Measurements from ENCODE around the gene PDK2.

The PDK2 gene

DNA sequence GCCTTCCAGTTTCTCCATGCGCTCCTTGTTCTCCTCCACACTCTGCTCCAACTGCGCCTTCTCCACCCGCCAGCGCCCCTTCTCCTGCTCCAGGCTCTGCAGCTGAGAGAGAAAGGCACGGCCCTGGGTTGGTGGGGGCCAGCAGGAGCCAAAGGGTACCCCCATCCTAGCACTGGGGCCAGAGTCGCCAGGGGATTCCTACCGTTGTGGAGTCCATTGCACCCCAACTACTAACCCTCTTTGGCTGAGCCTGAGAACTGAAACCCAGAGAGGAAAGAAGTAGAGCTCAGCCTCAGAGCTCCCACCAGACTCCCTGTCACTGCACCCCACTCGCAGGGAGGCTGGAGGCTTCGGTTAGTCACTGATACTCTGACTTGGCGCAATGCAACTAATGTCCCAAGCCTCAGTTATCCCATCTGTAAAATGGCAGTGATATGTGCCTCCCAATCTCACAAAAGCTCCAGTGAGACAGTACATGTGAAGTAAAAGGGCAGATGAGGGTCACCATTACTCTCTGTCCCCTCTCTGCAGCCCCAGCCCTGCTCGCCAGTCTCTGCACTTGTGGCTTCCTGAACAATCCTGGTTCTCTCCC is 41.0 kb downstream of the PDK2 start:
- Mint-ChIP-seq H3K4me3 (no peak overlapping the region), H3K9me3 (no peaks in the 10 kb centered on the region), H3K27me3 (peaks cover 5% of the 10 kb centered on the region), H3K36me3 (peaks cover 67% of the 10 kb centered on the region), H3K4me1 (peaks cover 49% of the 10 kb centered on the region), H3K27ac (peak overlapping the region; percentile 79)
- CTCF ChIA-PET = interaction anchor here (1.0 to 1.6 kb wide), 4 partner anchors 10 to 161 kb away, joined by 4 to 9 read pairs (median 4); no protein-coding TSS in a partner anchor
- DNase-seq = no peak

DNA sequence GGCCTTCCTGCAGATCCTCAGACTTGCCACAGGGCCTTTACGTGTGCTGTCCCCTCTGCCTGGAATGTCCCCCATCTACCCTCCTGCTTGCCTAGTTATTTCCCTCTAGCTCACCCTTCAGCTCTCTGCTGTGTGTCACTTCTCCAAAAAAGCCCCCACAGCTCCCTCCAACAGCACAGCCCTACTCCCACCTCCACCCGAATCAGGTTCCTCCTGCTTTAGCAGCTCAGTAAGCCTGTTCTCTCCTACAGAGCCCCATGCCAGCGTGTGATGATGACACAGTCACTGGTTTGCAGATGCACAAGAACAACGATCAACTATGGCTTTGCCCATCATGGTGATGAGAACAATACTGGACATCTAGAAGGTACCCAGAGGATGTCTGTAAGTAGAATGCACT is 41.9 kb downstream of the PDK2 start:
- DNase-seq = no peak
- Mint-ChIP-seq H3K4me1 (peaks cover 50% of the 10 kb centered on the region), H3K4me3 (no peak overlapping the region), H3K27me3 (no peaks in the 10 kb centered on the region), H3K36me3 (peaks cover 74% of the 10 kb centered on the region), H3K27ac (peak overlapping the region; percentile 81), H3K9me3 (no peaks in the 10 kb centered on the region)
- CTCF ChIA-PET = interaction anchor here (0.6 to 1.6 kb wide), 4 partner anchors 20 to 186 kb away, joined by 3 to 9 read pairs (median 4); no protein-coding TSS in a partner anchor

DNA sequence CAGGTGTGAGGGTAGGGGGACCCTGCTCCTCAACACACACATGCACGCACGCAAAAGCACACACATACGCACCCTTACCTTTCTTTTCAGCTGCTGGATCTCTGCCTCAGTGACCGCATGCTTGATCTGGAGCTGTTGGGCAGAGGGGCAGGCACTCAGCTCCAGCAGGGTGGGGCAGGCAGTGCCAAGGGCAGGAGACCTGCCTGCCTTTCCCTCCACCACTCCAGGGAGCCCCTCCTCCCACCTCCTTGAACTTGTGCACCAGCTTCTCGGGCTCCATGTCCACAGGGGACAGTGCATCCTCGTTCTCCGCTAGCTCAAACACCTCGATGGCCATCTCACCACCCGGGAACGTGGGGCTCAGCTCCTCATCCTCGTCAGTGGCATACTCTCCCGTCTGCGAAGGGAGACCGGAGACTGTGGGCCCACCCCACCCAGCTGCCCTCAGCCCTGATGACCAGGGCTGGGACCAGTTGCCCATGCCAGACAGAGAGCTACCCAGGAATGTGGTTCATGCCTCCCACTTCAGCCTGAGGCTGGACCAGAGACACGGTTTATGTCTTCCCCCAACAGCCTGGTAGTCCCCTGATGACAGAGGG is 44.1 kb downstream of the PDK2 start:
- Mint-ChIP-seq H3K4me1 (peaks cover 65% of the 10 kb centered on the region), H3K9me3 (no peaks in the 10 kb centered on the region), H3K27ac (peak overlapping the region; percentile 93), H3K27me3 (no peaks in the 10 kb centered on the region), H3K4me3 (no peak overlapping the region), H3K36me3 (peaks cover 81% of the 10 kb centered on the region)
- CTCF ChIA-PET = interaction anchor here (0.8 to 4.1 kb wide), 19 partner anchors 9 to 66 kb away, joined by 3 to 36 read pairs (median 6); partner anchors contain the start of genes PPP1R9B, SAMD14 and SGCA
- no peak for DNase-seq

DNA sequence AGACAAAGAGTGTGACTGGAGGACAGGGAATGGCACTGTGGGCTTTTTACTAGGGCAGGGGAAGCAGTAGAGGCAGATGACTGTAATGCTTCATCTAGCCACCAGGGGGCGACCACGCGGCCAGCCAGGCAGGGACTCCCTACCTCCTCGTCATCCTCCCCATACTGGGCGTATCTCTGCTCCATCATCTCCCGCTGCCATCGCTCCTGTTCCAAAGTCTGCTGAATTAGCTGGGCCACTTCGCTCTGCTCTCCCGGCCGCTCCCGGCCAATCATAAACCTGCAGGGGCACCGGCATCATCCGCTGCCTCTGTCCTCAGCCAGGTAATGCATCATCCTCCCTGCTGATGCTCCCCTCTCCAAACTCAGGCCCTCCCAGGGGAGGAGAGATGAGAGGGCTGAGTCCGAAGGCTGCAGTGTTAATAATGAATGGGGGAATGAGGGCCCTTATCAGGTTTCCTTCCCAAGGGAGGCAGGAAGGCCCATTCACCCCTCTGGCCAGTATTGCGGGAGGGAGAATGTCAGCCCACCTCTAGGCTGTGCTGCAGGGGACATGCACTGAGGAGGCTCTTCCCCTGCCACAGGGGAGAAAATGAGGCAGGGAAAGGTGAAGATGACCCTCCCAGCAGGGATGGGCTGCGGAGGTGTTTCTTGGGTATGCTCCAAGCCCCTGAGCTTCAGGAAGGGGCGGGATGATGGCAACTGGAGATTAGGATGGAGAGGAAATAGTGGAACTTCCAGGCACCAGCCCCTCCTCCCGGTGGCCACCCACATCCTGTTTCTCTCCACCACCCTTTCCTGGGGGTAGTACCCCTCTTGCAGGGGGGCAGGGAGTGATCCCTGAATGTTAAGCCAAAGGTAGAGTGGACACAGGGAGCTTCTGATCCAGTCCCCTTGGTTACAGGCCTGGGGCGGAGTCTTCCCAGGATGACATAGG is 45.1 kb downstream of the PDK2 start:
- Mint-ChIP-seq H3K36me3 (peaks cover 86% of the 10 kb centered on the region), H3K9me3 (no peaks in the 10 kb centered on the region), H3K27ac (peak overlapping the region; percentile 93), H3K4me3 (peak overlapping the region; percentile 70), H3K27me3 (no peaks in the 10 kb centered on the region), H3K4me1 (peaks cover 74% of the 10 kb centered on the region)
- DNase-seq = peak; percentile 90
- CTCF ChIA-PET = interaction anchor here (0.7 to 4.1 kb wide), 16 partner anchors 8 to 66 kb away, joined by 3 to 36 read pairs (median 6); partner anchors contain the start of genes PPP1R9B, SAMD14 and SGCA

DNA sequence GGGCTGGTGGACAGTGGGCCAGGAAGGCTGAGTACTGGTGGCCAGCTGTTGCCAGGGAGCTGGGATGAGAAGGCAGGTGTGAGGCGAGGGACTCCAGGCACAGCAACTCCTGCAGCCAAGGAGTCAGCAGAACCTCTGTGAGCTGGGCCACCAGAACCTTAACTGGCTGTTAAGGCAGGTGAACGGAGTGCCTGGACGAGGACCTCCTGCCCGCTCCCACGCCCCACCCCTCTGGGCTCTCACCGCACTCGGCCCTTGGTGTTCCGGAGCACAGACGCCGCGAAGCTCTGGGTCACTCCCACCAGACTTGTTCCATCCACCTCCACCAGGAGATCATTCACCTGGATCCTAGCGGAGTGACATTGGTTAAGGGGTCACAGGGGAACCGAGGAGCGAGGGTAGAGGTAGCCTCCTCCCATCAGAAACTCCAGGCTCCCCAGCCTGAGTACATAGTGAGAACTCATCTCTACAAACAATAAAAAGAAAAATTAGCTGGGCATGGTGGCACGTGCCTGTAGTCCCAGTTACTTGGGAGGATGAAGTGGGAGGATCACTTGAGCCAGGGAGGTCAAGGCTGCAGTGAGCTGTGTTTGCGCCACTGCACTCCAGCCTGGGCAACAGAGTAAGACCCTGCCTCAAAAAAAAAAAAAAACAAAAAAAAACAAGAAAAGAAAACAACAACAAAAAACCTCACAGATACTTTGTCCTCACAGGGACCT is 46.0 kb downstream of the PDK2 start:
- H3K4me3 Mint-ChIP-seq = peak overlapping the region; percentile 70
- H3K27me3 Mint-ChIP-seq = no peaks in the 10 kb centered on the region
- peak overlapping the region; percentile 93 for H3K27ac Mint-ChIP-seq

DNA sequence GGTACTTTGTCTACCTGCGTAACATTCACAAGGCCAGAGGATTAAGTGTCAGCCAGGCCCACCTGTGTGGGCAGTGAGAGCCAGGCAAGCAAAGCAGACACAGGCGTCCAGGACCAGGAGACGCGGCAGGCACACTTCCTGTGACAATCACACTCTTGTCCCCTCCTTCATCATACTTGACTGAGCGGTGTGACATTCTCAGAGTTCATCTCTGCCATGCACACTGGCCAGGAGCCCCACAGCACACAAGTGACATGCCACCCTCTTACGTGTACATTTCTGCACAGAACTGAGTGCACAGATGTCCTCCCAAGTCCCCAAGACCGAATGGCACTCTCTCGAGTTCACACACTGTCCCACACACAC is 46.6 kb downstream of the PDK2 start:
- CTCF ChIA-PET = interaction anchor here (1.9 to 4.1 kb wide), 5 partner anchors 8 to 48 kb away, joined by 7 to 26 read pairs (median 16); partner anchors contain the start of gene PPP1R9B
- Mint-ChIP-seq H3K27ac (peak overlapping the region; percentile 93), H3K4me3 (peak overlapping the region; percentile 52), H3K36me3 (peaks cover 86% of the 10 kb centered on the region), H3K4me1 (peaks cover 89% of the 10 kb centered on the region), H3K9me3 (no peaks in the 10 kb centered on the region), H3K27me3 (no peaks in the 10 kb centered on the region)
- no peak for DNase-seq

More for the DNA sequence above, 46.0 kb downstream of the PDK2 start:
- no peak for DNase-seq
- Mint-ChIP-seq H3K9me3 (no peaks in the 10 kb centered on the region), H3K4me1 (peaks cover 84% of the 10 kb centered on the region), H3K36me3 (peaks cover 87% of the 10 kb centered on the region)
- CTCF ChIA-PET = interaction anchor here (1.0 to 4.1 kb wide), 10 partner anchors 9 to 47 kb away, joined by 4 to 36 read pairs (median 14); partner anchors contain the start of gene PPP1R9B

DNA sequence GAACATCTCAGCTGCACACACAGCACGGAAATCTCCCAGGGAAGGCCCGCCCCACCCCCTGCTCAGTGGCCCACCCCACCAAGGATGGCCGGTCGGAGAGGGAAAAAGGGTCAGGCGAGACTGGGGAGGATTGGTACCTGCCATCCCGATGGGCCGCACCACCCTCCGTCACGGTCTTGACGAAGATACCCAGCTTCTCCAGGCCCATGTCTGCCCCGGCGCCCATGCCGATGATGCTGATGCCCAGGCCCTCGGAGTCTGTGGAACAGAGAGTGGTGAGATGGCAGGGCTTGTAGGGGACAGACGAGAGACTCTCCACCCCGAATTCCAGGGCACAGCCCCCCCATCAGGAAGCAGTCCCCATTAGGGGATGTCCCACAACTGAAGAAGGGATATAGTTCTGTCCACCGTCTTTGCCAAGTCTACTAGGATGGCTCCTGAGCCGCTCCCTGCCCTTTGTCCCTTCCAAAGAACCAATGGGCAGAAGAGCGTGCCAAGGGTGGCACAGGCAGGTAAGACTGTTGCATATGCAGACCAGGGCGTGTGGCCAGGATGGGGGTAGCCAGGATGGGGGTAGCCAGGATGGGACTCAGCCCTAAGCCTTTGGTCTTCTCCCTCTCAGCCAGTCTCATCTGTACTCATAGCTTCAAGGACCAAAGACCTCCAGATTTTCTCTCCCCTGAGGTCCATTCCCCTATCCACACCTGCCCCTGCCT is 48.5 kb downstream of the PDK2 start:
- H3K27ac Mint-ChIP-seq = peak overlapping the region; percentile 64
- CTCF ChIA-PET = interaction anchor here (0.8 to 1.5 kb wide), 4 partner anchors 18 to 49 kb away, joined by 3 to 8 read pairs (median 5); no protein-coding TSS in a partner anchor

DNA sequence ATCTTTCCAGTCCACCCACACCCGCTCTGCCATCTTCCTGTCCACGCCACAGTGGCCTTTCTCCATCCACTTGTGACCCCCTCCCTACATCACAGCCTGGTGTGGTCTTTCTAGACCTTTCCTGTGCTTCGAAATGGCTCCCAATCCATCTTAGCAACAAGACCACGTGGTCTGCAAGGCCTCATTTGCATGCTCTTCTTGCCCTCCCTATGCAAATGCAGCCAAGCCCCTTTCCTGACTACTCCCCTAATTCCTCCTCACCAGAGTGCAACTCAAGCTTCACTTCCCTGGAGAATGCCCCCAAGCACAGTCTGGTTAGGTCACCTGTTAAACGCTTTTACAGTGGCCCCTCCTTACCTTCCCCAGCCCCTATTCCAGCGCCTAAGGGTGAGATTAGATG is 49.2 kb downstream of the PDK2 start:
- peaks cover 77% of the 10 kb centered on the region for H3K36me3 Mint-ChIP-seq
- peaks cover 86% of the 10 kb centered on the region for H3K4me1 Mint-ChIP-seq
- CTCF ChIA-PET = interaction anchor here (1.2 to 1.8 kb wide), 3 partner anchors 10 to 27 kb away, joined by 4 to 8 read pairs (median 8); no protein-coding TSS in a partner anchor
- no peak for DNase-seq
- H3K27me3 Mint-ChIP-seq = no peaks in the 10 kb centered on the region
- H3K9me3 Mint-ChIP-seq = no peaks in the 10 kb centered on the region
- H3K4me3 Mint-ChIP-seq = peak overlapping the region; percentile 24
- H3K27ac Mint-ChIP-seq = peak overlapping the region; percentile 56

More for the DNA sequence above, 48.5 kb downstream of the PDK2 start:
- Mint-ChIP-seq H3K9me3 (no peaks in the 10 kb centered on the region), H3K4me1 (peaks cover 92% of the 10 kb centered on the region), H3K36me3 (peaks cover 81% of the 10 kb centered on the region), H3K27me3 (no peaks in the 10 kb centered on the region), H3K4me3 (no peak overlapping the region)
- DNase-seq = no peak

DNA sequence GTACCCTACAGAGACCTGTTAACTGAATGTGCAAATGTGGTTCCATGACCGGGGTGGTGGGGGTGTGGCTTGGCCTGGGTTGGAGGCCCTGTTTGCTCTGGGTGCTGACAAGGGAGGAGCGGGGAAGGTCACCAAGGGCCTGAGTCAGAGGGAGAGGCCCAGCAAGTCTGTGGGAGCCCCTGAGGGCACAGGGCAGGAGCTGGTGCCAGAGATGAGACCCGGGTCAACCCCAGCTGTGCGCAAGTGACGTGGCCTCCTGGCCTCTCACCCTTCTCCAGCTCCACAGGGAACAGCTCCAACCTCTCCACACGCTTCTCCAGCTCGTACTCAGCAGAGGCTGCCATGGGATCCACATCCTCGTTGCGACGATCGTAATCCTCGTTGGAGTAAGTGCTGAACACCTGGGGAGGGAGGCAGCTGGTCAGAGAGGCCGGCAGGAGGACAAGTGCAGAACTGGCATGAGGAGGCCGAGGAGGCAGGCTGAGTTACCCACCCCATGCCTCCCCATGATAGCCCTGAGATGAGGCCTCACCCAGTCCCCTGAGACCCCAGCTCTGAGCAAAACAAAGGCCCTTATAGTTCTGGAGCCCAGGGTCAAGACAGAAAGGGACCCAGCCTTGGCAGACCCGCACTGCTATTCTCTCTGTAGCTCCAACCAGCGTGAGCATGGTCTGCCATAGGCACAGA is 49.8 kb downstream of the PDK2 start:
- Mint-ChIP-seq H3K36me3 (peaks cover 71% of the 10 kb centered on the region), H3K27ac (peak overlapping the region; percentile 61), H3K9me3 (no peaks in the 10 kb centered on the region), H3K27me3 (no peaks in the 10 kb centered on the region), H3K4me1 (peaks cover 80% of the 10 kb centered on the region), H3K4me3 (peak overlapping the region; percentile 41)
- DNase-seq = no peak
- CTCF ChIA-PET = interaction anchor here (1.1 to 1.8 kb wide), 3 partner anchors 9 to 33 kb away, joined by 4 to 8 read pairs (median 5); no protein-coding TSS in a partner anchor

DNA sequence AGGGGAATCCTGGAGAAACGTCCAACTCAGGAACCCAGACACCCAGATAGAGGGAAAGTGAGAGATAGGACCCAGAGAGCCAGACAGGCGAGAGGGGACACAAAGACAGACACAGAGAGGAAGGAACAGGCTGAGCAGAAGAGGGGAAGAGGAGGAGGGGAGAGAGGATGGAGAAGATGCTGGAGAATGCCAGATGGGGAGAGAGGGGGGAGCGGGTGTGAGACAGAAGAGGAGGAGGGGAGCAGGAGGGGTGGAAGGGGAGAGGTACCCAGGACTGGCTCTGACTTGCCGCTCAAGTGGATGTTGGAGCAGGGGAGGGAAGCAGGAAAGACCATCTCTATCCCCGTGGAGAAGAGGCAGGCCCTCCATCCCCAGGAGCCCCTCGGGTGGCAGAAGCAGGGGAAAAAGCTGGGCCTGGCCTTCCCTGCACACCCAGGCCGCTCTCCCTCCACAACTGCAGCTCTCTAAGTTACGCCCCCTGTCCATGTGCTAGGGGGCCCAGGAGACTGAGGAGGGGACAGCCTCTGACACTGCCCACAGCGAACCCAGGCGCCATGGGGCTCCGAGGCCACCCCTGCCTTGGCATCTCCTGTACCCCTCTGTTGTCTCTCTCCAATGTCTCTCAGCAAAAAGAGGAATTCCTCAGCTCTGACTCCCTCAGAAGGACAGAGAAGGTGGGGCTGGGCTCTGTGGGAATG is 50.5 kb downstream of the PDK2 start:
- H3K4me1 Mint-ChIP-seq = peaks cover 73% of the 10 kb centered on the region
- peak overlapping the region; percentile 61 for H3K27ac Mint-ChIP-seq
- H3K4me3 Mint-ChIP-seq = peak overlapping the region; percentile 41
- no peaks in the 10 kb centered on the region for H3K27me3 Mint-ChIP-seq
- H3K36me3 Mint-ChIP-seq = peaks cover 64% of the 10 kb centered on the region
- CTCF ChIA-PET = interaction anchor here (0.8 to 1.8 kb wide), 5 partner anchors 9 to 32 kb away, joined by 3 to 8 read pairs (median 4); no protein-coding TSS in a partner anchor
- no peaks in the 10 kb centered on the region for H3K9me3 Mint-ChIP-seq
- no peak for DNase-seq

DNA sequence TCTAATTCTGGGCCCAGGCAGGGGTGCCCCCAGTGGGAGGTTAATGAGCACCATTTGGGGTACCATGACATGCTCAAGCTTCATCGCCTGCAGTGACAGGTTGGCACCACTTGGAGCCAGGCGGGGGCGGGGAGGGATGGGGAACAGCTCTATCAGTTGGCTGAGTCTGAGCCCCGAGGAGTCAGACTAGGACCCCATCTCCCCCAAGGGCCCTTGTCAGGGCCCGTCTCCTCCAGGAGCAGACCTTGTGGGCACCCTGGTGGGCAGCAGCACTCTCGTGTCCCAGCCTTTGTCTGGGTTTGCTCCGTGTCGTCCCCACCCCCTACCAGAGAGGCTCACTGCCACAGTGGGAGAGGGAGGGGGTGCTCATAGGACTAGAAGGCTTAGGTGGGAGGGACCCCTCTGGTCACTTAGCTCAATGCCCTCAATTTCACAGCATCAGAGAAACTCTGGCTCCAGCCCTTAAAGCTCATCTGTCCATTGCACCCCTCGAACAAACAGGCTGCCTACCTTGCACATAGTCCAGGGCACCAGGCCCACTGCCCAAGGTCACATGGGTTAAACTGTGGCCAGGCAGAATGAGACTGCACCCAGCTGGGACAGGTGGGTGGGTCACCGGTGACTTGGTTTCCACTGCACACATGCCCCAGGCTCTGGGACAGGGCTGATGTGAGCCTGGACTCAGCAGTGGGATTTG is 51.2 kb downstream of the PDK2 start:
- no peaks in the 10 kb centered on the region for H3K9me3 Mint-ChIP-seq
- H3K4me1 Mint-ChIP-seq = peaks cover 66% of the 10 kb centered on the region
- H3K36me3 Mint-ChIP-seq = peaks cover 57% of the 10 kb centered on the region
- no peaks in the 10 kb centered on the region for H3K27me3 Mint-ChIP-seq
- no peak for DNase-seq
- CTCF ChIA-PET = interaction anchor here (0.8 to 1.8 kb wide), 4 partner anchors 8 to 32 kb away, joined by 3 to 8 read pairs (median 4); no protein-coding TSS in a partner anchor
- H3K27ac Mint-ChIP-seq = peak overlapping the region; percentile 85
- H3K4me3 Mint-ChIP-seq = peak overlapping the region; percentile 94

Measured in activated naive CD4-positive, alpha-beta T cell treated with anti-CD3 and anti-CD28 coated beads, Interleukin-2, amount 10 ng/mL, durations not matched to agents 7 days and 5 days (primary cell).